H1 (cell line): ENCODE data around the gene DGCR6L. TPM values are rescaled to one million over a fixed set of nuclear protein-coding genes. Genes with fewer than 3 reads are reported as not detected.
"Not testable (repeated sequence)": the region's sequence is repeated elsewhere in the genome, so short reads cannot be mapped to it uniquely, and the experiment has no call there.

ENCODE experiments used
- CTCF ChIA-PET: fragments of 300-600 bp; sonication (Branson Sonifier 250); formaldehyde crosslinking; loops from one replicate; lab custom pipeline; 2021; ENCODE audit not compliant: partially characterized antibody; lab: Charles Lee
- POLR2A ChIA-PET: fragments of 300-600 bp; sonication (Branson Sonifier 250); formaldehyde crosslinking; loops from one replicate; lab custom pipeline; 2021; ENCODE audit warnings: inconsistent platforms; ENCODE audit not compliant: partially characterized antibody; lab: Charles Lee
- DNase-seq, 2 experiments: peaks; one replicate each; pipeline versions ENCODE4 v3.0.0 to v3.0.0-alpha.2; 2010 to 2022; ENCODE audit warnings: low spot score in 2 of 2, low read depth in 1 of 2, mixed read lengths in 1 of 2
- FAIRE-seq: peaks from 2 replicates; lab custom pipeline; 2011; peaks lifted over from hg19 to GRCh38; lab: Jason Lieb, UNC
- H2AFZ ChIP-seq: 2 replicates; pipeline ENCODE4 v1.8.1; 2012; ENCODE audit warnings: low read length, inconsistent platforms
- H2AK5ac ChIP-seq: 2 replicates; pipeline ENCODE4 v1.6.1; 2013; ENCODE audit warnings: low read depth, low read length
- H2BK120ac ChIP-seq: replicated peaks from 2 replicates; pipeline ENCODE3; 2013; ENCODE audit warnings: low read depth, low read length, inconsistent platforms
- H2BK12ac ChIP-seq: 2 replicates; pipeline ENCODE4 v1.6.1; 2013; ENCODE audit warnings: low read depth, low read length
- H2BK15ac ChIP-seq: 2 replicates; pipeline ENCODE4 v1.6.1; 2013; ENCODE audit warnings: low read length
- H2BK20ac ChIP-seq: 2 replicates; pipeline ENCODE4 v1.6.1; 2013; ENCODE audit warnings: low read length
- H2BK5ac ChIP-seq: 2 replicates; pipeline ENCODE4 v1.6.1; 2013; ENCODE audit warnings: low read depth, low read length
- H3K14ac ChIP-seq: 2 replicates; pipeline ENCODE4 v1.6.1; 2013; ENCODE audit warnings: inconsistent platforms; ENCODE audit not compliant: insufficient read length
- H3K18ac ChIP-seq: 2 replicates; pipeline ENCODE4 v1.6.1; 2013; ENCODE audit warnings: low read length; ENCODE audit errors: extremely low read depth
- H3K23ac ChIP-seq: 2 replicates; pipeline ENCODE4 v1.6.1; 2013; ENCODE audit warnings: inconsistent platforms; ENCODE audit not compliant: insufficient read length
- H3K23me2 ChIP-seq: 2 replicates; pipeline ENCODE4 v1.6.1; 2013; ENCODE audit warnings: low read depth, low read length
- H3K27ac ChIP-seq: 2 replicates; pipeline ENCODE4 v1.6.1; 2011; ENCODE audit warnings: low read depth, low read length, inconsistent platforms
- H3K27me3 ChIP-seq, 4 experiments: replicated peaks in 1 of 4; 1 replicate in 1 of 4; 2 replicates in 3 of 4; pipeline versions ENCODE4 v1.6.1 to v1.8.1; 2011 to 2013; ENCODE audit warnings: low read length in 3 of 4, mild to moderate bottlenecking in 3 of 4, inconsistent platforms in 2 of 4, mixed read lengths in 2 of 4, moderate library complexity in 1 of 4; ENCODE audit not compliant: control insufficient read depth in 3 of 4, insufficient read depth in 3 of 4; ENCODE audit errors: extremely low read depth in 1 of 4
- H3K36me3 ChIP-seq, 4 experiments: 2 replicates each; pipeline versions ENCODE4 v1.6.1 to v1.8.1; 2011 to 2013; ENCODE audit warnings: mild to moderate bottlenecking in 4 of 4, low read length in 3 of 4, moderate library complexity in 2 of 4, control low read depth in 1 of 4, inconsistent platforms in 1 of 4; ENCODE audit not compliant: insufficient read depth in 4 of 4, control insufficient read depth in 2 of 4
- H3K4ac ChIP-seq: replicated peaks from 2 replicates; pipeline ENCODE3; 2013; ENCODE audit warnings: low read length, low read depth, mixed read lengths, inconsistent platforms; ENCODE audit not compliant: insufficient read length
- H3K4me1 ChIP-seq, 4 experiments: replicated peaks in 1 of 4; 1 replicate in 1 of 4; 2 replicates in 3 of 4; pipeline versions ENCODE4 v1.6.1 to v1.8.1; 2011 to 2013; ENCODE audit warnings: low read length in 3 of 4, inconsistent platforms in 2 of 4, mixed read lengths in 1 of 4; ENCODE audit not compliant: insufficient read depth in 4 of 4, control insufficient read depth in 3 of 4
- H3K4me2 ChIP-seq, 2 experiments: 2 replicates each; pipeline versions ENCODE4 v1.6.1 to v1.8.1; 2011 to 2013; ENCODE audit warnings: low read depth in 2 of 2, low read length in 2 of 2, control low read depth in 1 of 2, inconsistent platforms in 1 of 2, mild to moderate bottlenecking in 1 of 2; ENCODE audit not compliant: insufficient read depth in 1 of 2
- H3K4me3 ChIP-seq, 4 experiments: fragments of 200-600, 300-600 bp in 1 of 4; sonication (generic), shearing (Covaris generic), sonication (Bioruptor Twin) in 1 of 4; 2 replicates each; pipeline versions ENCODE4 v1.5.1 to v1.8.1; 2011 to 2016; ENCODE audit warnings: low read length in 4 of 4, low read depth in 3 of 4, control low read depth in 2 of 4, inconsistent platforms in 2 of 4, mild to moderate bottlenecking in 2 of 4, mixed read lengths in 1 of 4, moderate library complexity in 1 of 4; ENCODE audit not compliant: insufficient read depth in 2 of 4; ENCODE audit errors: extremely low read depth in 1 of 4
- H3K56ac ChIP-seq: replicated peaks from 2 replicates; pipeline ENCODE3; 2013; ENCODE audit warnings: low read depth, mild to moderate bottlenecking, mixed read lengths, low read length, inconsistent platforms; ENCODE audit not compliant: insufficient read length
- H3K79me1 ChIP-seq: 2 replicates; pipeline ENCODE4 v1.6.1; 2013; ENCODE audit warnings: low read depth, low read length, control low read depth
- H3K79me2 ChIP-seq, 2 experiments: 2 replicates each; pipeline versions ENCODE4 v1.6.1 to v1.8.1; 2012 to 2013; ENCODE audit warnings: low read length in 2 of 2, mild to moderate bottlenecking in 2 of 2, inconsistent platforms in 1 of 2; ENCODE audit not compliant: insufficient read depth in 2 of 2, control insufficient read depth in 1 of 2
- H3K9ac ChIP-seq, 4 experiments: replicated peaks in 1 of 4; 1 replicate in 1 of 4; 2 replicates in 3 of 4; pipeline versions ENCODE4 v1.6.1 to v1.8.1; 2011 to 2013; ENCODE audit warnings: low read depth in 3 of 4, low read length in 3 of 4, control low read depth in 2 of 4, mild to moderate bottlenecking in 2 of 4, moderate library complexity in 2 of 4, inconsistent platforms in 1 of 4; ENCODE audit errors: extremely low read depth in 1 of 4
- H3K9me3 ChIP-seq, 2 experiments: 2 replicates each; pipeline versions ENCODE4 v1.6.1 to v1.8.1; 2012 to 2013; ENCODE audit warnings: mild to moderate bottlenecking in 2 of 2, moderate library complexity in 2 of 2, control low read depth in 1 of 2, inconsistent platforms in 1 of 2, low read depth in 1 of 2, low read length in 1 of 2, mixed read lengths in 1 of 2; ENCODE audit not compliant: insufficient read depth in 2 of 2
- H4K20me1 ChIP-seq, 2 experiments: replicated peaks in 1 of 2; 2 replicates each; pipeline versions ENCODE3 to v1.8.1; 2011 to 2013; ENCODE audit warnings: inconsistent platforms in 2 of 2, low read length in 2 of 2, mild to moderate bottlenecking in 1 of 2; ENCODE audit not compliant: insufficient read depth in 2 of 2, control insufficient read depth in 1 of 2
- H4K5ac ChIP-seq: 2 replicates; pipeline ENCODE4 v1.6.1; 2013; ENCODE audit warnings: low read length, low read depth, mixed read lengths, inconsistent platforms; ENCODE audit not compliant: insufficient read length
- H4K8ac ChIP-seq: 2 replicates; pipeline ENCODE4 v1.8.0; 2013; ENCODE audit warnings: mild to moderate bottlenecking, moderate library complexity, low read length, inconsistent platforms; ENCODE audit not compliant: insufficient read depth; ENCODE audit errors: extremely low read depth
- H4K91ac ChIP-seq: replicated peaks from 2 replicates; pipeline ENCODE3; 2013; ENCODE audit warnings: low read length, mixed read lengths, inconsistent platforms; ENCODE audit not compliant: insufficient read length
- WGBS, 2 experiments: shearing (Covaris generic) in 1 of 2; methylation state at CpG; one replicate each; pipeline versions ENCODE4 v1.1.6 to v1.1.7; 2013 to 2015; ENCODE audit warnings: low lambda C conversion rate in 2 of 2, mixed read lengths in 2 of 2, inconsistent platforms in 1 of 2, low coverage in 1 of 2, missing lambda C conversion rate in 1 of 2; ENCODE audit not compliant: insufficient replicate concordance in 2 of 2, insufficient coverage in 1 of 2, insufficient read length in 1 of 2; ENCODE audit errors: extremely low coverage in 1 of 2, missing lambda C conversion rate in 1 of 2; 5-methylcytosine and 5-hydroxymethylcytosine counted together
- polyA plus RNA-seq, 7 experiments: library from polyadenylated mRNA; depleted of rRNA in 3 of 7; stranded (reverse) in 5 of 7; unstranded in 2 of 7; fragments of >200 nt in 5 of 7; fragments of 200-250 nt in 2 of 7; gene quantifications; 1 replicate in 5 of 7; 2 replicates in 1 of 7; 4 replicates in 1 of 7; pipeline versions ENCODE4 v1.2.1 to v1.2.3, GENCODE V29; 2011 to 2013; ENCODE audit warnings: missing spikeins in 2 of 7, mixed read lengths in 2 of 7
- total RNA-seq: library from RNA; stranded (reverse); fragmentation: NEBNext Ultra II Directional; extraction: Animal tissue kit (Norgen Biotek cat#: 25700); gene quantifications from 2 replicates; pipeline ENCODE4 v1.2.1, GENCODE V29; 2021

Gene DGCR6L
- total and polyA plus RNA-seq, 2 of the 8 experiments (the other 6 are each of a cell fraction or from before 2014, with no cell fraction given) = 43.6 to 72.6 TPM

- WGBS, 2 experiments = 90% methylated on average over 11 of the region's 12 CpGs; no CpG with 5 or more reads in 1 of the 2 experiments
- H2BK20ac ChIP-seq, H2AFZ ChIP-seq, H3K14ac ChIP-seq, H2BK15ac ChIP-seq, H2AK5ac ChIP-seq, DNase-seq, H3K36me3 ChIP-seq, H3K27ac ChIP-seq, H4K91ac ChIP-seq, H4K20me1 ChIP-seq, H3K4me1 ChIP-seq, H3K9ac ChIP-seq, H3K18ac ChIP-seq, H3K79me2 ChIP-seq, H3K79me1 ChIP-seq, H3K56ac ChIP-seq, H3K23me2 ChIP-seq, H3K23ac ChIP-seq, H3K9me3 ChIP-seq, H4K8ac ChIP-seq, H4K5ac ChIP-seq, H3K4me2 ChIP-seq, H2BK5ac ChIP-seq, H2BK120ac ChIP-seq, H3K4ac ChIP-seq, H3K4me3 ChIP-seq, H2BK12ac ChIP-seq, FAIRE-seq: not testable (repeated sequence)
- ChIA-PET POLR2A (interaction anchor here (1.8 kb wide), 1 partner anchor 11 kb away, joined by 4 read pairs; no protein-coding TSS in a partner anchor), CTCF (interaction anchor here (0.7 to 1.6 kb wide), 4 partner anchors 10 to 347 kb away, joined by 3 to 4 read pairs (median 4); partner anchors contain the start of gene DGCR6L)
- H3K27me3 ChIP-seq = peaks cover 12 to 16% (median 15%) of the 10 kb centered on the region in 4 experiments; a peak in 6 of 7 replicates
Measured at GRCh38 chr22:20305230-20305893, 14.5 kb downstream of the DGCR6L start.
